Activated CD8-positive, alpha-beta memory T cell treated with anti-CD3 and anti-CD28 coated beads for 4 hours (primary cell): ENCODE measurements around the gene ZNF407.

Experiments
- DNase-seq, 2 donors: peaks; one replicate each; pipeline ENCODE4 v3.0.0-alpha.2; 2020; ENCODE audit warnings: low read depth in 2 of 2

ZNF407 gene

DNA sequence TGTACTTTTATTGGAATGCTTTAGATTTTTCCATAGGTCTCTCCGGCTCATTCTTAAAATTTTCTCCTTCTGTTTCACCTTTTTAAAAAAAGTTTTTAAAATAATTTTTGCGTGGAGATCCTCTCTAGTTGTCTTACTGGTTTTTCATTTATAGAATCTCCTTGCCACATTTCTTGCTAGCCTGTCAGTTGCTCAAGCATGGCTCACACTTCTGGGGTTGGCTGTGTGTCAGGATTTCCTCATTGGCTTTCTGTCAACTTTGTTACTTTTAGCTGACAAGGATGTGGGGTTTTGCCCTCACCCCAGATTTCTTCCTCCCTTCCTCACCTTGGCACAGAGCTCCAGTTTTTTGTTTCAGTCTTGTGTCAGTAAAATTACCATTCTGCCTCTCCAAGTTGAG is 124.6 kb downstream of the ZNF407 start:
- DNase-seq, result no peak

DNA sequence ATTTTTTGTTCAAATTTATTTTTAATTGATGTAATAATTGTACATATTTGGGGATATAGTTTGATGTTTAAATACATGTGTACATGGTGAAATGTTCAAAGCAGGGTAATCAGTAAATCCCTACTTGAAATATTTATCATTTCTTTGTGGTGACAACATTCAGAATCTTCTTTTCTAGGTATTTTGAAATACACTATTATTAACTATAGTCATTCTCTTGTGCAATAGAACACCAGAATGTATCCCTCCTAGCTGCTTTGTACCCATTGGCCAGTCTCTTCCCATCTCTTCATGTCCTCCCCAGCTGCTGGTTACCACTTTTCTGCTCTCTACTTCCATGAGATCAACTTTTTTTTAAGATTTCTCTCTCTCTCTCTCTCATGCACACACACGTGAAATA is 126.5 kb downstream of the ZNF407 start:
- no peak for DNase-seq

DNA sequence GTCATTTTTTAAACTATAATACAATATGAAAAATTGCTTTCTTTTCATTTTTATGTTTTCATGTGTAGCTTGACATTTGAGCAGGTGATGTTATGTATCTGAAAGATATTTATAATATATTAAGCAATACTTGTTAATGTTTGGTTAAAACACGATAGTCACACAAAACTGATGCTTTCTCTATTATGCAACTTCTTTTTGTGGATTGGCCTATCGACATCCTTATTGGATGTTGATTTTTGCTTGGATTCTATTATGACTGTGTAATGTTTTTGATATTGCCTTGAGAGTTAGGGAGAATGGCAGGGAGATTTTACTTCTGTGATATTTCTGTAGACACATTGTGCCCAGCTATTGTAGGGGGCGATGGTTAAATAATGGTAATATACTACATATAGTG is 128.0 kb downstream of the ZNF407 start:
- no peak for DNase-seq

DNA sequence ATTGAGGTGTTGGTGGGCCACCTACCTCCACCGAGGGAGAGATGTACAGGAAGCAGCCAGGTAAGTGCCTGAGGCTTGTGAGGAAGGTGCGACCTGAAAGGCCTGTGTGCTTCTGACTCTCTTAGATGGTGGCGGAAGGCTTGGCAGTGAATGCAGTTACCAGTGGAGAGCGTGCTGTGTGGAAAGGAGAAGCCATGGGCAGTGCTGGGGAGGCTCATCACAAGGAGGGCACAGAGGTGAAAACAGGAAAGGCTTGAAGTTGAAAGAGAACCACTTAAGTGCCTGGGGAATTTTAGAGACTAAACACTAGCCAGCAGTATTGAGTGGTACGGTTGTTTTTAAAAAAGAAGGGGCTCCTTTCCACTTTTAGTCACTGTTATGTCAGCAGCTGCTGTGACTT is 130.9 kb downstream of the ZNF407 start:
- DNase-seq, result no peak

DNA sequence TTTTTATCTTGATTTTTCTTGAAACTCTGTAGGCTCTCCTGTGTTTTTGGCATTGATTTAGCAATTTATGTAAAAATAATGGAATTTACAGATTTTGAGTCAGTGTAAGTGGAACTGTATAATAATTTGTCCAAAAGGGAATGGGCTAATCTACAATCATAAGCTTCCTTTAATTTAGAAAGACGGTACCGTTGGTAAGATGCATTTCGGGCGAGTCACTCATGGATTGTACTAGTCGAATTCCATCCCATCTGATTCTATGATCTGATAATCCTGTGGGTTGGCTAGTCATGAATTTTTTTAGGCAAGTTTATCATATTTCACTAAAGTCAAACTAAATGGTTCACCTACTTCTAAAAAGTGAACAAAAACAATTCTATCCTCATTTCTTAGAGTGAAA is 133.4 kb downstream of the ZNF407 start:
- no peak for DNase-seq

DNA sequence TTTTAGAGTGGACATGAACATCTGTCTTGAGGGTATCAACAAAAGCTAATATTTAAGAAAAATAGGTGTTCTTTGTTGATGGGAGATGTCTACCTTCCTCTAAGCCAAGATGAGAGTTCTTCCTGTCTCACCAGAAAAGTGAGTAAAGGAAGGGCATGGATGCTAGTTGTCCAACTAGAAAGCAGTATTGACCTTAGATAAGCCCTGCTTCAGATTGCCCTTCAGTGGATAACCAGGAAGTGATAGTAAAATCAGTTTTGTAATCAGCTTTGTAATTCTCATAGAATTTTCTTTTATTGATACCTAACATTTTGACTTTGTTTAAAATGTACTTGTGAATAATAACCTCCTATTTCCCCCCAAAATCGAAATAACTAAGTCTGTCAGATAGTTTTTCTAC is 134.7 kb downstream of the ZNF407 start:
- no peak for DNase-seq

DNA sequence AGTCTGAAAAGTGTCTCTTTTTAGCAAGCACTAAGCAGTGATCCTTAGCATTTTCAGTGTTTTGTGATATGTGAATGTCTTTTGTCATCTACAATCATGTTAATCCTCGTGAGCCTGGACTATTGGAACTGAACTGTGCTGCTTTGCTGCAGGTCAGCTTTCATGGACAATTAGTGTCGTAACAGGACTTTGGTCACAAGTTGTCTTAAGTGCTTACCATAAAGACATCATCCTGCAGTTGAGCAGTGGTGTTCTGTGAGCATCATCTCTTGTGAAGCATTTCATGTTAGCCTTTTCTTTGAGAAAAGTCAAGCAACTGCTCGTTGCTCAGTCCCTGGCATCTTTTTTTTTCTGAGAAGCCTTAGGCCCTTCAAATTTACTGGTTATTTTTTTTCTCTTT is 135.9 kb downstream of the ZNF407 start:
- DNase-seq, result no peak

DNA sequence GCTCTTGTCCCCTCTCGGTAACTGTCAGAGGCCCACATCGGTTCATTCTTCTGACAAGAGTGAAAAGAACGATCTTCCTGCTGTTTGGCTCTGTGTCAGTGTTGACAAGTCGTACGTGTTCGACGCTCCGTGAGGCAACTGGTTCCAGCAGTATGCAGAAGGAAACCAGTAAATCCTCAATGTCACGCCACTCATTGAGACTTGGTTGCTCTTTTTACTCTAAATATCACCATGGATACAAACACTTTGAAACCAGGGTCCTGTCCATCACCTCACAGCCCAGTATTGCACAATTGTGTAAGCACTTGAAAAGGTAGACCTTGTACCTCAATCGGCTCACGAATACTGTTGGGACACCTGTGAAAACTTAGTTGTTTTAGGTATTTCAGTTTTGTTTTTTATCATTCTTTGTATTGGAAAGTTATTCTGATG is 136.4 kb downstream of the ZNF407 start:
- DNase-seq, result no peak

DNA sequence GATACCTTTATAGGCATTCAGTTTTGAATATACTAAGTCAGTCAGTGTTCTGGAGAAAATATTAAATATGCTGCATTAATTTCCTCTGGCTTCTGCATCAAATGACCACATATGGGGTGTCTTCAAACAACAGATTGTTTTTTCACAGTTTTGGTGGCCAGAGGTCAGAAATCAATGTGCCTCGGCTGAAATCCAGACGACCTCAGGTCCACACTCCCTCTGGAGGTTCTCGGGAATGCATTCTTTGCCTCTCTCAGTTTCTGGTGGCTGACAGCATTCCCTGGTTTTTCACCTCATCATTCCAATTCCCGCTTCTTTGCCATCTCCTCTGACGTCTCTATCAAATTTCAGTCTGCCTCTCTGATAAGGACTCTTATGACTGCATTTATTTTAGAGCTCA is 142.3 kb downstream of the ZNF407 start:
- DNase-seq, result no peak

DNA sequence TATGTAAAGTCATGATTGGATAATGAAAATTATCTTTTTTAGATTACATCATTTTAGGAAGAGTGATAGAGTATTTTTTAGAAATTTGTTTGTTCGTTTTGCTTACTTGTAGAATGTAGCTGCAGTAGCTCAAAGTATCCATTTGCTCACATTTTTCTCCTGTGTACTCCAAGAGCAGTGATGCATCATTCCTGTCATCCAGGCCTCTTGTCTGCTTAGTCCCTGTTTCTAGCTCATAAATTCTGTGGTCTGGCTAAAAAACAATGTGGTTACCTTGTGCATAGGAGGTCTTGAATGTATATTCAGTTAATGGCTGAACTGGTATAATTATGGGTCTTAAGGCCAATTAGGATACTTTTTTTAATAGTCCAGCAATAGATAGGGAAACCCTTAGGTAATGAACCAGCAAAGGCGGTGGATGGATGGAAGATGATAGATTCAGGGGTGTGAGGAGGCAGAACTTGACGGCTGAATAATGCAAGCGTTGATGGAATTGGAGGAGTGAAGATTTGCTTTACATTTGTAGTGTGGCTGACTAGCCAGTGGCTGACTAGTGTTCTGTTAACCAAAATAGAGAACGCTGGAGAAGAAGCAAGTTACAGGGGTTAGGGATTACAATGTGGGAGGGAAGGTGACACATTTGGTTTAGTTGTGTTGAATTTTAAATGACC is 145.0 kb downstream of the ZNF407 start:
- DNase-seq, result no peak

DNA sequence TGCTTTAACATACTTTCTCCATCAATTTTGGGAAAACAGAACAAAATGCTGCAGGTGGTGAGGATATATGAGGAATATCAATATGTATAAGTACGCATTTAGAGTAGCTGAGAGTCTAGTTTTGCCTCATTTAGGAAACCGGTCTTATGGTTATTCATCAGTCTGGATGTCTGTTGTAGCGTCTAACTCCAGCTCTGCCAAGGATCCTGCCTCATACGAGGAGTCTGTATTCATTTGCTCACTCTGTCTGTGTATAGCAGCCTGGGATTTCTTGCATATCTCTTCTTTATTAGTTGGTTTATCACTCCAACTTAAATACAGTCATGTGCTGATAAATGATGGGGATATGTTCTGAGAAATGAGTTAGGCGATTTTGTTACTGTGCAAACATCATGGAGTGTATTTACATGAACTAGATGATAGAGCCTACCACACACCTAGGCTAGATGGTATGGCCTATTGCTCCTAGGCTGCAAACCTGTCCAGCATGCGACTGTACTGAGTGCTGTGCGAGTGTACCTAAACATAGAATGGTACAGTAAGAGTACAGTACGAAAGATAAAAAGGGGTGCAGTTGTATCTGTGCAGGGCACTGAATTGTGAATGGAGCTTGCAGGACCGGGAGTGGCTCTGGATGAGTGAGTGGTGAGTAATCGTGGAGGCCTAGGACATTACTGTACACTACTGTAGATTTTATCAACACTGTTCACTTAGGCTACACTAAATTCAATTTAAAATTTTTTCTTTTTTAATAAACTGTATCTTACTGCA is 148.1 kb downstream of the ZNF407 start:
- DNase-seq, result no peak

DNA sequence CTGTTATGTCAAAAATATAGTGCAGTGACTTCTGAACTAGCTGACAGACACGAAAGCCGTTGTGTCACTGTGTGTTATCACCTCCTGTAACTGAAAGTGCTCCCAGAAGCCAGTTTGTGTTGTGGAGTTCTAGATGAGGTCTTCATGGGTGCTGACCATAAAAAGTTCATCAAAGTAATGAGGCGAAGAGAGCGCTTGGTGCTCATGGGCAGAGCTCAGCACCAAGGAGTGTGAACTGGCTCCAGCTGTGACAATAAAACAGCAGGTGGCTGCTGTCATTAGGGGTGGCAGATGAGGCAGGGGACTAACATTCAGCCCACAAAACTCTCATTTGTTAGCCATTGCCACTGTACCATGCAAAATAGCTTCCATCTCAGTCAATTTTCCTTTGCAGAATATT is 151.1 kb downstream of the ZNF407 start:
- no peak for DNase-seq

DNA sequence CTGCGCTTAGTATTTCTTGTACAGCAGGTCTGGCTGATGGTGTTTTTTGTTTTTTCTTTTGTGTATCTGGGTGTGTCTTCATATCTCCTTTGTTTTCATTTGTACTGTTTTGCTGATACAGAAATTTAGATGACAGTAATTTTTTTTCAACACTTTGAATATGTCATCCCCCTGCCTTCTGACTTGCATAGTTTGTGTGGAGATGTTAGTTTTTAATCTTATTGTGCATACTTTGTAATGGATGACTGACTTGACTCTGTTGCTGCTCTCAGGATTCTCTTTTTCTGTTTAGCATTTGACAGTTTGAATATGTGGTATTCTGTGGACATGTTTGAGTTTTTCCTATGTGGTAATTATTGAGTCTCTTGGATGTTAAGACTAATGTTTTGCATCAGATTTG is 161.3 kb downstream of the ZNF407 start:
- DNase-seq, result no peak

DNA sequence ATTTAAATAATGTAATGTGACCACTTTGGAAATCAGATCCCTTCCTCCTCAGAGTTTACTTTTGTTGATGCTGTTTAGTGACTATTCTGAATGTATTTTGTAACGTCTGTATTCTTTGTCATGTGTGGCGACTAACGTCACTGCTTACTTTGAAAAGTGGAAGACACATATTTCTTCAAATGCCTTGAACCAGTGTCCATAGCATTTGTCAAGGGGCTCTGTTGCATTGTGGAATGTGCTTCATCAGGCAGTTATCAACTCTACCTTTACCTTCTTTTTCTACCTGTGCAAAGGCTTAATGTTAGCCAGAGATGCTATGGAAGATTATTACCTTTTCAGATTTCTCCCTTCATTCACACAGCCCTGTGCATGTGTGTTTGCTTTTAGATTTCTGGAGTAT is 162.4 kb downstream of the ZNF407 start:
- no peak for DNase-seq

DNA sequence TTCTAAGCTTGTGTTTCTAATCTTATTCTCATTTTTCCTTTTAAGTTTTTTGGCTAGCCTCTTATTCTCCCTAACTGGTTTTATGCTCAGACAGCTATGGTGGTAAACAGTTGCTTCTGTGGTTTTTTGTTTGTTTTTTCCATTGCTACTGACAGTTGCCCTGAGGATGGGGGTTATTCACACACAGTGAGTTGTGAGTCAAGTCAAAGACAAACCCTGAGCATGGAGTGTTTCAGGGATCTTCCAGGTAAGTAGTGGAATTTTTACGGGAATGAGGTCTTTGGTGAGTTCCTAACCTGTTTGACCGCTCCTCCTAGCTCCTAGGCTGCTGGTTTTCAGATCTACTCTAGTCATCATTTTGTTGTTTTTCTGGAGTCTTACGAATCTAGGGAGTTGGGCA is 162.8 kb downstream of the ZNF407 start:
- no peak for DNase-seq

DNA sequence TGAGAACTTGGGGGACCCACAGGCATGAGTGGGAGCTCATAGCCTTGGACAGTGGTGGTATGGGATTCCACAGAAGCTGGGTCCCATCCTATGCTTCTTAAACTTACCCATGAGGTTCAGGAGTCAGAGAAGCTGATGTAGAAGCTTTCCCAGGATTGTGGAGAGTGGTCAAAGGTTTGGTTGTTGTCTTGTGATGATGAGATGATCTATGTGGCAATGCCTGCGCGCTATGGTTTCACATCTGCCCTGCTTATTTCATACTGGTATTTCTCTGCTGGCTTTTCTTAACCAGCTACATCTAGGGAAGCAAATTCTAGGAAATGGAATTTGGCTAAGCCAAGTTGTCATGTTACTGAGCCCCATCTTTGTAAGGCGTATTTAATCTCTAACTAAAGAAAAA is 168.6 kb downstream of the ZNF407 start:
- no peak for DNase-seq

DNA sequence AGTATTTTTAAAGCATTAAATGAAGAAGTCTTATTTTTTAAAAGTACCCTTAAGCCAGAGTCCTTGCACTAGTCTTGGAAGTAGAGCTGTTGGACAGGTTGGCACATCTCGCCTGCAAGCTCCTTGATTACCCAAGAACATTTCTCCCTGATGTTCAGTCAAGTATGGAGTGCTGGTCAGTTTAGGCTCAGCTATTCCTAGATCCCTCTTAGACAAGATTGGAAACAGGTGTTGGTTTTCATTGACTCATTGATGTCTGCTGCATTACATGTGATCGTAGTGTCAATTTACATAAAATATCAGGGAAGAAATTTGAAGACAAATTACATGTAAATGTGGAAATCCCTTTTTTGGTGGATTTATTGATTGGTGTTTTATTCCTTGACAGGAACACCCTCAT is 170.4 kb downstream of the ZNF407 start:
- no peak for DNase-seq

DNA sequence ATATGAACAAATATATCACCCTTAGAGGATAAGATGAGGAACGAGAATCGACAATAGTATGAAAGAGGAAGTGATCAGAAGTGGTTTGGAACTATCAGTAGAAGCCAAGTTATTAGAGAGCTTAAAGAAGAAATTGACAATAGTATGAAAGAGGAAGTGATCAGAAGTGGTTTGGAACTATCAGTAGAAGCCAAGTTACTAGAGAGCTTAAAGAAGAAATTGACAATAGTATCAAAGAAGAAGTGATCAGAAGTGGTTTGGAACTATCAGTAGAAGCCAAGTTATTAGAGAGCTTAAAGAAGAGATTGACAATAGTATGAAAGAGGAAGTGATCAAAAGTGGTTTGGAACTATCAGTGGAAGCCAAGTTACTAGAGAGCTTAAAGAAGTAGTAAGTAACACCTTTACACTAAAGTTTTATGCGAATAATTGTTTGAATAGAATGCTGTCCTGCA is 175.5 kb downstream of the ZNF407 start:
- no peak for DNase-seq

DNA sequence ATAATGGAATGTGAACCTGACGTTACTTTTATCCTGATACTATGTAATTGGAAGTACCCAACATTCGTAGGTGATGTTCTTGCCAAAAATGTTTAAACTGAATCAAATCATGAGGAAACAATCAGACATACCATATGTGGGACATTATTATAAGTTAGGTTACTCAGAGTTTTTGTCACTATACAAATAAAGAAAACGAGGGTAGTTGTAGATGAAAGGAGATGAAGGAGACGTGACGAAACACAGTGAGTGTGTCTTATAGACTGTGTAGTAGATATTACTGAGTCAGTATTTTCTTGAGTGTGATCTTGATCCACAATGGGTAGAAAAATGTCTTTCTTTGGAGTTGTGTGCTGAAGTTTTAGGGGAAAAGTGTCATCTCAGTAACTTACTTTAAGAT is 176.8 kb downstream of the ZNF407 start:
- no peak for DNase-seq

DNA sequence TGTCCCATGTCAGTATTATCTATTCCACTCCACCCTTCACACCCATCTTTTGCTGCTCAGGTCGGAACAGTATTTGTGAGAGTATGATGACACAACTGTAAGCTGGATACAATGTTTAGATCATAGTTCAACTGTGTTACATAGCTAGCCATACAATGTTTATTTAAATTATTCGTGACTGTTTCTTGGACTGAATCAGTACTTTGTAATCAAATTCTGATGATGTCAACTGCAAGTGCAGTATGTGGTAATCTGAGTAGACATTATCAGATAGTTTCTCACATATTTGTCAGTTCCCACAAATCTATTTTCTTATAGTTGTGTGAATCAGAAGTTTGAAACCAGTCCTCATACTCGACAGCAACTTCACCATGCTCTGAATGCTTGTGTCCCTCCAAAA is 177.6 kb downstream of the ZNF407 start:
- DNase-seq, result no peak

DNA sequence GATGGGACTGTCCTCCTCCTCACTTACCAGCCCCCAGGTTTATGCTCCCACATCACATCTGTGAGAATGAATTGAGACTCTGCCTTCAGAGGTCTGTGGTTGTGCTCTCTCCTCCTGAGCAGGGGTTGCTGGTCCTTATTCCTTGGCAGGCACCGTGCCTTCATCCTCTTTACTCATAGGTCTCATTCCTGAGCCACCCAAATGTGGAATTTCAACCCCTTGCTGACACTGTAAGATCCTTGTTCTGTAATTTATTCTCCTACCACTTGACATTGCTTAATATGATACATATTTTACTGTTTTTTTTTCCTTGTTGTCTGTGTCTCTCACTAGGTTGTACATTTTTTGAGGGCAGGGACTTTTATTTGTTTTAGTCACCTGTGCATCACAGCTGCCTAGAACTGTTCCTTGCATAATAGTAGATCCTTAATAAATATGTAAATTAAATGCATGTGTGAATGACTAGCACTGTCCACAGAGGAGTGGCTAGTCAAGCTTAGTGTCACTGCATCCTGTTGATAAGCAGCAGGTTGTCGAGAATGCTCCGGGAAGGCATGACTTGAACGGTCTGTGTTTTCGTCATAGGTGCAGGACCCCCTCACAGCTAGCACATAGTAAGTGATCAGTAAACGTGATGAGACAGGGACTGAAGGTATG is 180.6 kb downstream of the ZNF407 start:
- no peak for DNase-seq

DNA sequence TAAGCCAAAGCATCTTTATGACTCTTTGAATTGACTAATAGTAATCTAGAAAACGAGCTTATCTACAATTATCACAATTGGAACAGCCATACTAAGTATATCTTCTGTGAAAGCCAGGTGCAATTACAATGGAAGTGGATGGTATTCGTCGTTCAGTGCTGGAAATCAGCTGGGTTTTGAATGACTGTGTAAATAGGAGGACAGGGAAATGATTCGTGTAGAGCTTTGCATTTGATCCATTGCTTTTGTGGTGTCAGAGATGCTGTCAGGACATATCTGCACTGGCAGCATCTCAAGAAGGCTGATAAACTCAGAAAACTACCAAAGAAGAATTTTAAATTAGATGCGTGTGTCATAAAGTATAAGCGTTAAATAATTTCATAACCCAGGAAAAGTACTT is 187.1 kb downstream of the ZNF407 start:
- no peak for DNase-seq

DNA sequence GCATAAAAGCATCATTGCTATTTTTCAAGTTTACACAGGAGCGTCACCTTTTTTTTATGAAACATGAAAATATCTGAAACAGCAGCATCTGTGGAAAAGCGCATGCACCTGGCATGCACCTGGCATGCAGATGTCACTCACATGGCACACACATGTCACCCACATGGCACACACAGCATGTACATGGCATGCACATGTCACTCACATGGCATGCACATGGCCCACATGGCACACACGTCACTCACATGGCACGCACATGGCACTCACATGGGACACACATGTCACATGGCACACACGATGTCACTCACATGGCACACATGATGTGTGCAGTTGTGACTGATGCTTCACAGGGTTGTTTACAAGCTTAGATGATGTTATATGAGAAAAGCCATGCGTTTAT is 188.0 kb downstream of the ZNF407 start:
- no peak for DNase-seq
